ENCODE measurements around the gene DNAJC5.
"Not testable (repeated sequence)": the region's sequence is repeated elsewhere in the genome, so short reads cannot be mapped to it uniquely, and the experiment has no call there.

Gene DNAJC5

DNA sequence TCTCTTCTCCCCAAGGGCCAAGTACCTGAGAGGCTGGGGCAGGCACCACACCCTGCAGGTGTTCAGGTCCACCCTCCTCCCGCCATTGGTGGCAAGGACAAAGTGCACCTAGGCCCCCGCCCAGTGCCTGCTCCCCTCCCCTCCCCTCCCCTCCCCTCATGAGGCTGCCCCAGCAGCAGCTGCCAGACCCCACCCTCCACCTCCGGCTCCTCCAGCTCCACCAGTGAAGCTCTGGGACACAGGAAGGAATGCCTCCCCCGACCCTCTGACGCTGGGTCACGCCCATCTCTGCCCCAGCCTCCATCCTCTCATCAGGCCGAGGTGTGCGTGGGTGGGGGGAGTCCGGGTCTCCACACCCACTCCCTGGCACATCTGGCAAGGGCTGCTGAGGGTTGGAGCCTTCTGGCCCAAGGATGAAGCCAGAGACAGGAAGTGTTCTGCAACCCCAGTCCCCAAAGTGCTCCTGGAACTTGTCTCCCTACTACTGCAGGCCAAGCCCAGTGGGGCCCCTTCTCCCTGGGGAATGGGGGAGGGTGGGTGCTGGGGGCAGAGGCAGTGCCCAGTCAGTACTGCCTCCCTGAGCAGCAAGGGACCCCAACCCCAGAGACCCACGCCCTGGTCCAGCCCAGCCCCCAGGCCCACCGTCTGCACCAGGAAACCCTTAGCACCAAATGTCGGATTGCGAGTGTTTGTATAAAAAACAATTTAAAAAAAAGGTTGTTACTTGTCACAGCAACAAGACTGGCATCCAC, 62.9 kb downstream of the DNAJC5 start:
- DNase-seq = peak; percentile 89

DNA sequence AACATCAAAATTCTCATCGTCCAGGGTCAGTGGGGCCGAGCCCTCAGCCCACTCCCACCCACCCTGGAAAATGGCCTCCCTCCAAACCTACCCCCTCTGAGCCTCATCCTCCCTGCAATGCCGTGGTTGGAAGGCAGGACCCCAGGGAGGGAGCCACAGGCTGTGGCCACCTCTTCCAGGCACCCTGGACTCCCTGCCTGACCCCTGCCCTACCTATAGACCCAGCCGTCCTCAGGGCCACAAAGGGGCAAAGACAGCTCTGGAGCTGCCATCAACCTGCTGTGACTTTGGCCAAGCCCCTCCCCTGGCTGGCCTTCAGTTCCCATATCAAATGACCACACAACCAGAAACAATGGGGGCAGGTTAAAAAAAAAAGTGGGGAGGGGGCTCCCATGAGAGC, 63.5 kb downstream of the DNAJC5 start:
- DNase-seq = no peak

GRCh38 chr20:63958964-63959698, 64.2 kb downstream of the DNAJC5 start:
- DNase-seq = no peak

DNA sequence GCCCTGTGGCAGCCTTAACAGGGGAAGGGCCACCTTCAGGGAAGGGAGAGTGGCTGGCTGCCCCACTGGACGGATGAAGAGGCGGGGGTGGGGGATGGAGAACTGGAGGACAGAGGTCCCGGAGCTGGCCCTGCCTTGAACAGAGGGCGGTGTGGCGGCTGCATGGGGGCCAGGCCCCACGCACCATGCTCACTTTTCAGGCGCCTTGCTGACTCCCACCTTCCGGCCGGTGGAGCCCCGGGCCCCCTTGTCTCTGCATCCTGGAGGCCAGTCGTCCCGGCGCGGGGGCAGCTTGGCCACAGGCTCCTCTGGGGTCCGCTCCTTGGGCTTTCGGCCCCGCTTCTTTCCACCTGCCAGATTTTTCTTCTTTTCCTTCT, 64.8 kb downstream of the DNAJC5 start:
- no peak for DNase-seq

GRCh38 chr20:63960654-63961621, 66.0 kb downstream of the DNAJC5 start:
- not testable (repeated sequence) for DNase-seq

- no peak for DNase-seq
Observed at GRCh38 chr20:63961664-63962425, 66.9 kb downstream of the DNAJC5 start.

- no peak for DNase-seq
Observed at GRCh38 chr20:63962426-63963347, 67.8 kb downstream of the DNAJC5 start.

GRCh38 chr20:63963348-63963741, 68.4 kb downstream of the DNAJC5 start:
- no peak for DNase-seq

GRCh38 chr20:63963784-63964301, 68.9 kb downstream of the DNAJC5 start:
- no peak for DNase-seq

GRCh38 chr20:63964412-63964811, 69.5 kb downstream of the DNAJC5 start:
- no peak for DNase-seq

- DNase-seq = no peak
Observed at GRCh38 chr20:63966172-63966943, 71.4 kb downstream of the DNAJC5 start.

DNA sequence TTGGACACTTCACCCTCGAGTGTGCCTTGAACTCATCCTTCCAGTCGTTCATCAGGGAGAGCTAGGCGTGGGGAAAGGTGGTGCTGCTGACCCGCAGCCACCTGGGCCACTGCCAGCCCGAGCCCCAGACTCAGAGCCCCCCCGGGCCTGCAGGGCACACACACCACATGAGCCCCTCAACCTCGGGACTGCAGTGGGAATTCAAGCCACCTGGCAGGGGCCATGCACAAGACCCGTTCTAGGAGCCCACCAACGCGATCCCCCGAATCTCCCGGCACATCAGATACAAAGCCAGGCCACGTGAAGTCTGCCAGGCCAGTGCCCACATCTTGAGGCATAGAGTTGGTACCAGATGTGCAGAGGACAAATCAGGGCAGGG, 72.0 kb downstream of the DNAJC5 start:
- DNase-seq = no peak

- DNase-seq = no peak
Observed at GRCh38 chr20:63967330-63968135, 72.6 kb downstream of the DNAJC5 start.

GRCh38 chr20:63968136-63968927, 73.4 kb downstream of the DNAJC5 start:
- DNase-seq = no peak

DNA sequence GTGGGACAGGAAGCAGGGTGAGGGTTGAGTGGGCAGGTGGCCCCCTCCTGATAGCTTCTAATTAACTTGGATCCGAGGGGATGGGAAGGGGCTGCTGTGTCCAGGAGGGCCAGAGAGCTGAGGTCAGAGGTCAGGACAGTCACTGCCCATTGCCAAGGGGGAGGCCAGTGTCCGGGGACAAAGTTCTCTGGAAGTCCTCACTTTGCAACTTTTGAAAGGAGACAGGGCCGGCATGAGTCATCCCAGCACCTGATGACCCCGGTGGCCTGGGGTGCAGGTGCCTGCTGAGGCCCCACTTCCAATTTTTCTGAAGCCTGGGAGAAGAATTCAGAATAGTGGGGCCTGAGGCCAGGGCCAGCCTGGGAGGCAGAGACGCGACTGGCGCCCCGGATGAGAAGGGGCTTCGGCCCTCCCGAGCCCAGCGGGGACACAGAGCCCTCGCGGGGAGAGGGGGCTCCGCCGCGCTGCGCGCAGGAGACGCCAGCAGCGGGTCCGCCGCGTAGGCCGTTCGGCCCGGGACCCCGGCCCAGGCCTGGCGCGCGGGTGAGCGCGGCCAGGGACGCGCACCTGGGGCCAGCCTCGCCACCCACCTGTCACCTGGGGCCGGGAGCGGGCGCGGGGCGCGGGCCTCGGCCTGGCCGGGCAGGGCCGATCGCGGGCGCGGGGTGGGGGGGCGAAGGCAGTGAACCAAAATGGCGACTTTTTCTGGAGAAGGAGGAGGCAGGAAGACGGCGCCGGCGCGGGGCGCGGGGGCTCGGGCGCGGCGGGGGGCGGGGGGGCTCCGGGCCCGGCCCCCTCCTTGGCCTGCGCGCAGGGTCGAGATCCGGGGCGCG, 74.2 kb downstream of the DNAJC5 start:
- DNase-seq = no peak

DNA sequence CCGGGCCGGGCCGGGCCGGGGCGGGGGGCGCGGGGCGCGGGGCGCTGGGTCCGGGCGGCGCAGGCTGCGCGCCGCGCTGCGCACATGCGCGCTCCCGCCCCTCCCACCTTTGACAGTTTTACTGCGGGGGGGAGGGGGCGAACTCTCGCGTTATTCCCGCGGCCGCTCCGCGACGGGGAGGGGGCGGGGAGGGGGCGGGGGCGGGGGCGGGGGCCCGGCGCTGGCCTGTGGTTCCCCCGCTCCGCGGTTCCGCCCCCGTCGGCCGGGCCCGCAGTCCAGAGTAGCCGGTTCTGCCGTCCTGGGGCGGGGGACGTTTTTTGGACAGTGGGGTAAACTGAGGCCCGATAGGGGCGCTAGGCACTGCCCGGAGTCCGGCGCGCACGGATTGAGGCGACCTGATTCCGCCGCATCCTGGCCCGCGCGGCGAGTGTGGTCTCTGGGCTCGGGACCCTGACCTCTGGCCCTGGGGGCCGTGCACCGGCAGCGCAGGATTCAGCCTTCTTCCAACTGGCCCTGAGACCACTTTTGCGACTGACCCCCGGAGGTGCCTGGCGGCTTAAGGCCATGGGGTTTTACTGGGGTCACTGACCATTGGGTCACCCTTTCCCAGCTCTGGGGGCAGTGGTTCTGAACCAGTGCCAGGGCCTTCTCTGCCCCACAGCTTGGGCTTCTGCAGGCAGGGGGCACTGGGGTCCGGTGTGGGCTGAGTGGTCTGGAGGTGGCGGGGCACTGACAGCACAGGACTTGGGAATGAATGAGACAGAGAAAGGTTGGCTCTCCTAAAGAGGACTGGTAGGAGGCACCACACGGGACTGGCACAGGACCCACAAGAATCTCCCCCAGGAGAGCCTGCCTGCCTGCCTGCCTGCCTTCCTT, 75.2 kb downstream of the DNAJC5 start, which contains the start of gene ZNF512B:
Gene ZNF512B, minus strand, starts transcription at position 93 of the 876 bp plus-strand sequence. CDS start 1,980 bp downstream, outside the sequence.
- DNase-seq = peak; percentile 23

Measured in NCI-H526 treated with DMSO at 0.1 percent for 48 hours (cell line).